ENCODE data around the gene NMNAT3.

DNA sequence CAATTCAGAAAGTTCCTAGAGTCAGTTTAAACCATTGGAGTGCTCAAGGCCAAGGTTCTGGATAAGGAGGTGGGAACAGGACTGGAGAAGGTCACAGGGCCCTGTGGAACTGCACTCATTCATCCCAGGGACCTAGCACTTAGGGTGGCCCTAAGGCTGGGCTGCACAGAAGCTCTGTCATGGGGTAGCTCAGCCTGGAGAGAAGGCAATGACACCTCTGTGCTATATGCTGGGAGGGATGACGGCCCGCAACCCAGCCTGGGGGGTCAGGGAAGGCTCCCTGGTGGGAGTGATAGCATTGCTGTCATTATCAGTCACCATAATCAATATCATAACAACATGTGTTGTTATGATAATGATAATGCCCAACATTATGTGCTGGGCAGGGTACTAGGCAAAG is 151.6 kb downstream of the NMNAT3 start:
- TF ChIP-seq POLR2A (IDR thresholded peaks at IDR 0.05): no peak
- TF ChIP-seq, protein P1, sequence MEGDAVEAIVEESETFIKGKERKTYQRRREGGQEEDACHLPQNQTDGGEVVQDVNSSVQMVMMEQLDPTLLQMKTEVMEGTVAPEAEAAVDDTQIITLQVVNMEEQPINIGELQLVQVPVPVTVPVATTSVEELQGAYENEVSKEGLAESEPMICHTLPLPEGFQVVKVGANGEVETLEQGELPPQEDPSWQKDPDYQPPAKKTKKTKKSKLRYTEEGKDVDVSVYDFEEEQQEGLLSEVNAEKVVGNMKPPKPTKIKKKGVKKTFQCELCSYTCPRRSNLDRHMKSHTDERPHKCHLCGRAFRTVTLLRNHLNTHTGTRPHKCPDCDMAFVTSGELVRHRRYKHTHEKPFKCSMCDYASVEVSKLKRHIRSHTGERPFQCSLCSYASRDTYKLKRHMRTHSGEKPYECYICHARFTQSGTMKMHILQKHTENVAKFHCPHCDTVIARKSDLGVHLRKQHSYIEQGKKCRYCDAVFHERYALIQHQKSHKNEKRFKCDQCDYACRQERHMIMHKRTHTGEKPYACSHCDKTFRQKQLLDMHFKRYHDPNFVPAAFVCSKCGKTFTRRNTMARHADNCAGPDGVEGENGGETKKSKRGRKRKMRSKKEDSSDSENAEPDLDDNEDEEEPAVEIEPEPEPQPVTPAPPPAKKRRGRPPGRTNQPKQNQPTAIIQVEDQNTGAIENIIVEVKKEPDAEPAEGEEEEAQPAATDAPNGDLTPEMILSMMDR (IDR thresholded peaks at IDR 0.05): no peak

Measured in thyroid gland (tissue), 4 donors.